ENCODE results near the gene FAM180A.

DNA sequence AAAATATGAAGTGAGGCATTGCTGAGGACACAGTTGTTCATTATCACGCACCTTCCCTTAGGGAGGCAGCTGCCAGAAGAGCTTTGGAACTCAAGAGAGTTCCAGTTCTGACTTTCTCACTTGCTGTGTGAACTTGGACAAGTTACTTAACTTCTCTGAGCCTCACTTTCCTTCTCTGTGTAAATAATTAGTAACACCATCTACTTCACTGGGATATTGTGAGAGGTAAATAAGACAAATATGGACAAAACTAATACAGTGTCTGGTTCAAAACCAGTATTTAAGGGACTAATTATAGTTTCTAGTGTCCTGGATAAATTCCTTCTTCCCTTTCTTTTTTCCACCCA lies 14.3 kb downstream of the FAM180A start:
- TF ChIP-seq, protein P1, sequence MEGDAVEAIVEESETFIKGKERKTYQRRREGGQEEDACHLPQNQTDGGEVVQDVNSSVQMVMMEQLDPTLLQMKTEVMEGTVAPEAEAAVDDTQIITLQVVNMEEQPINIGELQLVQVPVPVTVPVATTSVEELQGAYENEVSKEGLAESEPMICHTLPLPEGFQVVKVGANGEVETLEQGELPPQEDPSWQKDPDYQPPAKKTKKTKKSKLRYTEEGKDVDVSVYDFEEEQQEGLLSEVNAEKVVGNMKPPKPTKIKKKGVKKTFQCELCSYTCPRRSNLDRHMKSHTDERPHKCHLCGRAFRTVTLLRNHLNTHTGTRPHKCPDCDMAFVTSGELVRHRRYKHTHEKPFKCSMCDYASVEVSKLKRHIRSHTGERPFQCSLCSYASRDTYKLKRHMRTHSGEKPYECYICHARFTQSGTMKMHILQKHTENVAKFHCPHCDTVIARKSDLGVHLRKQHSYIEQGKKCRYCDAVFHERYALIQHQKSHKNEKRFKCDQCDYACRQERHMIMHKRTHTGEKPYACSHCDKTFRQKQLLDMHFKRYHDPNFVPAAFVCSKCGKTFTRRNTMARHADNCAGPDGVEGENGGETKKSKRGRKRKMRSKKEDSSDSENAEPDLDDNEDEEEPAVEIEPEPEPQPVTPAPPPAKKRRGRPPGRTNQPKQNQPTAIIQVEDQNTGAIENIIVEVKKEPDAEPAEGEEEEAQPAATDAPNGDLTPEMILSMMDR (IDR thresholded peaks at IDR 0.05; ENCODE audit: low read depth, low read length) = no peak
- no peak for TF ChIP-seq POLR2A (IDR thresholded peaks at IDR 0.05; ENCODE audit: extremely low read depth, insufficient read length)
- no peak for TF ChIP-seq MYC (IDR thresholded peaks at IDR 0.05; ENCODE audit: low read depth, low read length)
- TF ChIP-seq, protein P2, sequence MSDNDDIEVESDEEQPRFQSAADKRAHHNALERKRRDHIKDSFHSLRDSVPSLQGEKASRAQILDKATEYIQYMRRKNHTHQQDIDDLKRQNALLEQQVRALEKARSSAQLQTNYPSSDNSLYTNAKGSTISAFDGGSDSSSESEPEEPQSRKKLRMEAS (IDR thresholded peaks at IDR 0.05; ENCODE audit: low read depth, low read length) = no peak
